Activated CD8-positive, alpha-beta memory T cell treated with anti-CD3 and anti-CD28 coated beads, Interleukin-2, amount 50 U/mL, for 24 hours (primary cell): Measurements from ENCODE around the gene PDE2A.

Source experiments
- DNase-seq: peaks from one replicate; pipeline ENCODE4 v3.0.0-alpha.2; 2020; ENCODE audit errors: extremely low read depth

PDE2A gene

DNA sequence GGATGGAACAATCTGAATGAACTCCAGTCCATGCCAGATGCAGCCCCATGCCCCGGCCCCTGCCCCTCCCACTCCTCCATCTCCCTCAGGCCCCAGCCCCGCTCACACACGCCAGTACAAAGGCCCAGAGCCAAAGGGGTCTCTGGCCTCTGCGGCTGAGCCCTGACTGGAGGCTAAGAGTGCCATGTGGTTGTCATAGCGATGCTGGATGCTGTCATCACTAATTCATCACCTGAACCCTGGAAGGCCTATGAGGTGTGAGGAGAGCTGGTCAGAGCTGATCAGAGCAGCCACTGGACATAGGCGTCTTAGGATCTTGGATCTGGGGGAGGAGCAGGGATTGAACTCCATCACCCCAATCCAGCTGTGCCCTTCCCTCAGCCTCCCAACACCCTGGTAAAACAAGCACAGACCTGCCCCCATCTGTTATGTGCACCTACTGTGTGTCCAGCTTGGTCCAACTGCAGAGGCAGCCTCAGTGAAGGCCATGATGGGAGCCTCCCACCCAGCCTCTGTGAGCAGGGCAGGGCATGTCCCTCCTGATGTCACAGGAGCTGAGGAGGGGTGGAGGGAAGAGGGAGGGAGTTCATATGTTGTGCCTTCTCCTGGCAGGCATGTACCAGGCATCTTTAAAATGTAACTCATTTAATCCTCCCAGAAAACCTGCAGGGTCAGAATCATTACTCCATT, 16.7 kb downstream of the PDE2A start:
- no peak for DNase-seq

DNA sequence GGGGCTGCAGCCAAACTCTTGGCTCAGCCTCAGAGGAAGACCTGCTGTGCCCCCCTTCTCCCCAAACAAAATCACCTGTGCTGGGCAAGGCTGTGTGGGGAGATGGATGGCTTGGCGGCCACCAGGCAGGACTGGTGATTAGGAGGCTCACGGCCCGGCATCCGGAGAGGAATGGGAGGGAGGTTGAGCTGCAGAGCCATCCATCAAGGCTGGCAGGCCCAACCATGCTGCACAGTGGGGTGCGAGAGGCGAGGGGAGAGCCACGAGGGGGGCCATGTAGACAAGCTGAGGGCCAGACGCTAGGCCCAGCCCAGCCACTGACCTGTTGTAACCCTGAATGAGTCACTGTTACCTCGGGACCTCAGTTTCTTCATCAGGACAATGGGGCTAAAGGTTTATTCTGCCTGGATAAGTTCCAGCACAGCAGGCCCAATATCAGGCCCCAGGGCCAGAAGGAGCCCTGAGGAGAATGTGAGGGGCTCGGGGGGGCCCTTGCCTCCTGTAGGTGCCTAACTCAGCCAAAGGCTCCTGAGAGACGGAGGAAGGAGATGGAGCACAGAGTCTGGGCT, 18.2 kb downstream of the PDE2A start:
- no peak for DNase-seq

DNA sequence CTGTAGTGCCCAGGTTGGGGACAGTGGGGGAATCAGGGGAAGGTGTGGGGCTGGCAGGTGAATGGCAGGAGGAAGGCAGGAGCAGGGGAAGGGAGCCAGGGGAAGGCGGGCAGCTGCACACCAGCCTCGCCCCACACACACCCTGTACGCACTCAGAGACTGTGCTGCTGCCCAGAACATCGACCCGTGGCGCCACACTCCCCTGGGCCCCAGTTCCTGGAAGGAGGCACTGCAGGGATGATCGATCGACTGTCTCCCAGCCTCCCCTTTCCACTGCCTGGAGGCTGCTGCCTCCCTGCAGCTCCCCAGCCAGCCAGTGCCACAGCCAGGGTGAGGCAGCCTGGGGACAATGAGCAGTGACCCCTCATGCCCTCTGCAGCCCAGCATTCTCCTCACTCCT, 19.2 kb downstream of the PDE2A start:
- no peak for DNase-seq

GRCh38 chr11:72653649-72654048, 20.6 kb downstream of the PDE2A start:
- DNase-seq = no peak

- no peak for DNase-seq
Measured at GRCh38 chr11:72652873-72653630, 21.2 kb downstream of the PDE2A start.

DNA sequence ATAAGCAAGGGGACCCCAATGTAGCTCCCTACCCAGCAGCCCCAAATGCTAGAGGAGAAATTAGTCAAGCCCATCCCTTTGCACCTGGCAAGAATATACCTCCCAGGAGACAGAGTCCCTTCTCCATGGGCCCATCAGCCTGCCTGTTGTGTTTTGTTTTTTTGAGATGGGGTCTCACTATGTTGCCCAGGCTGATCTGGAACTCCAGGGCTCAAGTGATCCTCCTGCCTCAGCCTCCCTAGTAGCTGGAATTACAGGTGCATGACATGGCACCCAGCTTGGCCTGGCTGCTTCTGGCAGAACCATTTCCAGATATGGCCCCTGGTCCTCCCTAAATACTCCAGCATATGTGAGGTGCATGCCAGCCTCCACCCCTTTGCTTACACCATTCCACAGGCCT, 22.1 kb downstream of the PDE2A start:
- no peak for DNase-seq

- no peak for DNase-seq
Measured at GRCh38 chr11:72649215-72649976, 24.8 kb downstream of the PDE2A start.

- DNase-seq = no peak
Measured at GRCh38 chr11:72648384-72649136, 25.7 kb downstream of the PDE2A start.

GRCh38 chr11:72647882-72648281, 26.3 kb downstream of the PDE2A start:
- no peak for DNase-seq

GRCh38 chr11:72646472-72646871, 27.8 kb downstream of the PDE2A start:
- no peak for DNase-seq

GRCh38 chr11:72646024-72646423, 28.2 kb downstream of the PDE2A start:
- DNase-seq = no peak

GRCh38 chr11:72643547-72643946, 30.7 kb downstream of the PDE2A start:
- no peak for DNase-seq

DNA sequence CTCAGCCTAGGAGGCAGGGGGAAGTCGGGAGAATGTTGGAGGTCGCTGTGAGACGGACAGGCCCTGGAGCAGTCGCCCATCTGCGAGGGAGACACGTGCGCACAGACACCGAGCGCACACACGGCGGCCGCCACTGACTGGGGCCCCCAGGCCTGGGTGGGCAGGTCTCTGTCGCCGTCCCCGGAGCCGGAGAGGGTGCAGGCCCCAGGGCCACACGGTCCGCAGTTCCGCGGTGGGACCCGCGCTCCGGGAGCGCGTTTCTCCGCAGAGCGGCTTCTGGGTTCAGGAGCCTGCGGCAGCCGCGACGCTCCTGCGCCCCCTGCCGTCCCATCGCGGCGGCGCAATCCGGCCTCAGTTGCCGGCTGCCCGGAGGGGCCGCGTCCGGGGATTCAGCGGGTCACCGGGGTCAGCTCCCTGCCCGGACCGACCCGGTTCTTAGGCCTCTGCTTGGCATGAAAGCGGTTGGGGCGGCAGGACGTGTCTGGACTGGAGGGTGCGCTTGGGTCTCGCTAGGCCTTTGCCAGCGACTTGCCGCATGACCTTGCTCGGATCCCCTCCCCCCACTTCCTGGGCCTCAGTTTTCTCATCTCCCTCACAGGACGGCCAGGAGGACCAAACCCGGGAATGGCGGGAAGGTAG, 31.2 kb downstream of the PDE2A start:
- DNase-seq = peak; percentile 12

DNA sequence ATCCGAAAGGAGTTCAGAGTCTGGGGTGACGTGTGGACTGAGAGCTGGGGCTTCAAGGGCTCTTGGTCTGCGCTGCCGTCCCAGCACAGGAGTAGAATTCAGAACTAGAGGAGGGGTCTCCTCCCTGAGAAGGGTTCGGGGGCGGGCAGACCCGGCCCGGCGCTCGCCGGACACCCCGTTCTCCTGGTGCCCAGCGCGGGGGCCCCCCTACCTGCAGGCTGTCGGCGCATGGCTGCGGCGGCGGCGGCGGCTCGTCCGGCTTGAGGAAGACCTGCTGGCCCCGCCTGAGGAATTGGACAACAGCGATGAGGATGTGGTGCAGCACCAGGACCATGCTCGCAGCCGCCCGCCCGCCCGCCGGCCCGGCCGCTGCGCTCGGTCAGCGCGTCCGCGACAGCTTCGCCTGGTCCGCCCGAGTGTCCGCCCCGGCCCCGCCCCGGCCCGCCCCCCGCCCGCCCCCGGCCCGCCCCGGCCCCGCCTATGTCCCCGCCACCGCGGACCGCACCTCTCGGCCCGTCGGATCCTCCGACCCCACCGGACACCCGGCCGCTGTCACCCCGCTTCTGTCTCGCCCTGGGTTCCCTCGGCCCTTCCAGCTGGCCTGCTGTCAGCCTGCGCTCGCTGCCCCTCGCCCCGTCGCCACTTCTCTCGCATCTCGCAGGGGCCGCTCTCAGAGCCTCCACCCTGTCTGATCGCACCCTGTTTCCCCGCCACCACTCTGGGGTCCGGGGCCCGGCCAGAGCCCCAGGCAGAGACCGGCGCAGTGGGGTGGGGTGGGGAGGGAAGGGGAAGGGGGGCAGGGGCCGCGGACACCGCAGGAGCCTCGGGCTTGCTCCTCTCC, 32.0 kb downstream of the PDE2A start:
- no peak for DNase-seq

- no peak for DNase-seq
Measured at GRCh38 chr11:72641522-72642042, 32.6 kb downstream of the PDE2A start.

DNA sequence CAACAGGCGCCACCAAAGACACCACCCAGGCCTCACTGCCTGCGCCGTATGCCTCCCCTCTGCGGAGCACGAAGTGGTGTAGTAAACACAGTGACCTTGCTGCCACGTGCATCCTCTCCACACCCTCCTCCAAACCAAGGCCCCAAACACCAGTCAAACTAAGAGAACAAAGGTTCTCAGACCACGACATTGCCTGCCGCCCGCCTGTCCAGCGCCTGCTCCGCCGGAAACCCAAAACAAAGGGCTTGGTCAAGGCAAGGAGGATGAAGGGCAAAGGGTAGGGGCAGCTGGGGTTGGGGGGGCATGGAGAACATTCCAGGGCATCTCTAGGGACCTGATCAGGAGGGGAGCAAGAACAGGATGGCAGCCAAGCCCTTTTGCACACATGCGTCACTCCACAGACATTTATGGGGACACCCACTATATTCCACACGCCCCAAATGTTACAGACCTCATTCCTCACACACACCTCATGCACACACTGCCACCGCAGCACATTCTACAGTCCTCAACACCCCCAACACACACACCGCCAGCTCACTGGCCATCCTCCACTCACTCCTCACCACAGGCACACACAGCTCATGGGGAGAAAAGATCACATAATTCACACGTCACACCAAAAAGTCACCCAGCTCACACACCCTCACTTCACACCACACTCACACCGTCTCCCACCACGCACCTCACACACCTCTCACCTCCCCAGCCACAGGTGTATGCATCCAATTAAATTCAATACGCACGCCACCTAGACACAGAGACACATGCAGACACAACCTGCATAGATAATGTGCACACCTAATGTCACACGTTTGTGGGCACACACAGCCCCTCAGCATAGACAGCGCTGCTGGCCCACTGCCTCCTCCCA, 34.5 kb downstream of the PDE2A start:
- no peak for DNase-seq

- no peak for DNase-seq
Measured at GRCh38 chr11:72637926-72638325, 36.3 kb downstream of the PDE2A start.

DNA sequence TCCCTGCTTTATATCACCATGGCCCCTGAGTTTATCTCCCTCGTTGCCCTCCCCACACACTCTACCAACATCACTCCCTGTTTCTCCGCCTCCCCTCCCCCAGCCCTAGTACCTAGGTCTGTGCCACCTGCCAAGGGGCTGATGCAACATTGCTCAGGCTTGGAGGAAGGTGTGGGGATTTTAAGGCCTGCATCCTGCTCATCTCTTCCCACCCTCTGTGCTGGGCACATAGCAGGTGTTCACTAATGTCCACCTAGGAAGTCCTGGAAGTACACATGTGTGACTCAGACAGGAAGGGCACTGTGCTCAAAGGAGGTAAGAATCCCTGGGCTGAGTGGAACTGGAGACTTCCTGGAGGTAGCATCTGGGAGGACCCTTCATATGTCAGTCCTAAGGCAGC, 37.0 kb downstream of the PDE2A start:
- no peak for DNase-seq

DNA sequence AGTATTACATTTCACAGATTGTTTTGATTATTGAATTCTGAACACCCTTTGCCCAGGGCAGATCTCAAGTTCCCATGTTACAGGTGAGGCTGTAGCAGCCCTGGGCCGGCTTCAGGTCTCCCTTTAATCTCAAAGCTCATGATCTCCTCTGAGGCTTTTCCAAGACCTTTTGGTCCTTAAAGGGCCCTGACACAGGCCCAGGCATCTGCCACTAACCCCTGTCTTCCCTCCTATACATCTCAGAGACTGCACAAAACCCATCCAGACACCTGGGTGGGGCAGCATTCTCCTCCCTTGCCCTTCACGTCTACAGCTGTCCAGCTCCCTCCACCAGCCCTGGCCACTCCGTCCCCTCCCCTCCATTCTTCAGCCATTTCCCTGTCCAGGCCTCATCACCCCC, 37.8 kb downstream of the PDE2A start:
- no peak for DNase-seq
